Gastrocnemius medialis (tissue), 4 donors: Measurements from ENCODE around the gene TGFB1.

Experiments used
- POLR2A ChIP-seq, 2 donors: fragments of 450-650 bp; IDR thresholded peaks; one replicate each; pipeline ENCODE4 v1.6.1; 2017; ENCODE audit warnings: antibody characterized with exemption in 2 of 2, mild to moderate bottlenecking in 2 of 2, moderate library complexity in 2 of 2
- TF ChIP-seq, protein P1 (sequence below), 5 experiments: fragments of 450-650 bp in 3 of 5; fragments of 200-600 bp in 2 of 5; sonication (generic) in 2 of 5; IDR thresholded peaks in 4 of 5; conservative IDR thresholded peaks in 1 of 5; 1 replicate in 4 of 5; 2 replicates in 1 of 5; pipeline ENCODE4 v1.5.1; 2016 to 2019; ENCODE audit warnings: antibody characterized with exemption in 5 of 5, mild to moderate bottlenecking in 3 of 5, moderate library complexity in 3 of 5

DNA sequence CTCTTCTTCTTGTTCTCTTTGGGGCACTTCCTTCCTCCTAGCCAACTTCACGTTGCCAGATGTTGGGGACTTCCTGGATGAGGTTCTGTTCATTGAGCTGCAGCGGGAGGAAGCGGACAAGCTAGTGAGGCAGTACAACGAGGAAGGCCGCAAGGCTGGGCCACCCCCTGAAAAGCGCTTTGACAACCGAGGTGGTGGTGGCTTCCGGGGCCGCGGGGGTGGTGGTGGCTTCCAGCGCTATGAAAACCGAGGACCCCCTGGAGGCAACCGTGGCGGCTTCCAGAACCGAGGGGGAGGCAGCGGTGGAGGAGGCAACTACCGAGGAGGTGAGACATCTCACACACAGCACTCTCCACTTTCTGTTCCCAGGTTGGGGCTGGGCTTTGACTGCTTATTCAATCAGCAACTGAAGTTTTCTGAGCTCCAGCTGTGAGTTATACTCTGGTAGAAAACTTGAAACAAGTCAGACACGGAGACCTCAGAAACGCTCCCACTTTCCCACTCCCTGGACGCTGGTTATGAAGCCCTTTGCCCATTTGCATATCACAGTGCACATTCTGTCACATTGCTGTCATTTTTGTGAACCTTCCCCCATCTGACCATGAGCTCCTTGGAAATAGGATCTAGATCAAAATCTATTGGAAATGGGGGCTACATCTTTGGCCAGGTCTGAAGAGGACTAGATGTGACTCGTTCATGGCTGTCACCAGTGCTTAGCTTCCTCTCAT, 50.9 kb downstream of the TGFB1 start:
- TF ChIP-seq, protein P1, sequence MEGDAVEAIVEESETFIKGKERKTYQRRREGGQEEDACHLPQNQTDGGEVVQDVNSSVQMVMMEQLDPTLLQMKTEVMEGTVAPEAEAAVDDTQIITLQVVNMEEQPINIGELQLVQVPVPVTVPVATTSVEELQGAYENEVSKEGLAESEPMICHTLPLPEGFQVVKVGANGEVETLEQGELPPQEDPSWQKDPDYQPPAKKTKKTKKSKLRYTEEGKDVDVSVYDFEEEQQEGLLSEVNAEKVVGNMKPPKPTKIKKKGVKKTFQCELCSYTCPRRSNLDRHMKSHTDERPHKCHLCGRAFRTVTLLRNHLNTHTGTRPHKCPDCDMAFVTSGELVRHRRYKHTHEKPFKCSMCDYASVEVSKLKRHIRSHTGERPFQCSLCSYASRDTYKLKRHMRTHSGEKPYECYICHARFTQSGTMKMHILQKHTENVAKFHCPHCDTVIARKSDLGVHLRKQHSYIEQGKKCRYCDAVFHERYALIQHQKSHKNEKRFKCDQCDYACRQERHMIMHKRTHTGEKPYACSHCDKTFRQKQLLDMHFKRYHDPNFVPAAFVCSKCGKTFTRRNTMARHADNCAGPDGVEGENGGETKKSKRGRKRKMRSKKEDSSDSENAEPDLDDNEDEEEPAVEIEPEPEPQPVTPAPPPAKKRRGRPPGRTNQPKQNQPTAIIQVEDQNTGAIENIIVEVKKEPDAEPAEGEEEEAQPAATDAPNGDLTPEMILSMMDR (IDR thresholded peaks at IDR 0.05 in 4 of 5, conservative IDR thresholded peaks at IDR 0.05 in 1 of 5) = no peak
- TF ChIP-seq POLR2A (IDR thresholded peaks at IDR 0.05) = no peak
